ENCODE results near the gene CD82.

The CD82 gene

GRCh38 chr11:44565211-44565952 is at the start of gene CD82:
TSS of gene CD82 (plus strand) at chr11:44565663. CDS start at chr11:44594663, 29,000 bp downstream.
- Histone ChIP-seq H3K36me3 (ENCODE audit: insufficient read depth, insufficient read length, low read length) (no peaks in the 10 kb centered on the region), H3K27me3 (ENCODE audit: insufficient read depth, insufficient read length) (peaks cover 28% of the 10 kb centered on the region), H3K4me3 (ENCODE audit: insufficient read length, low read depth) (peak within 1 kb of the TSS; percentile 59), H3K9me3 (ENCODE audit: insufficient read depth, low read length) (no peaks in the 10 kb centered on the region), H3K4me1 (ENCODE audit: insufficient read depth, insufficient read length) (peaks cover 30% of the 10 kb centered on the region), H3K9ac (ENCODE audit: insufficient read length, low read depth) (peak within 1 kb of the TSS; percentile 87)
- DNase-seq (ENCODE audit: low read depth, low spot score), result peak; percentile 100
- TF ChIP-seq ZNF274 (IDR thresholded peaks at IDR 0.05; ENCODE audit: low read depth, low read length) (no peak), YY1 (IDR thresholded peaks at IDR 0.05; ENCODE audit: insufficient read depth, insufficient read length) (no peak), SUZ12 (IDR thresholded peaks at IDR 0.05; ENCODE audit: extremely low read depth, insufficient read depth, insufficient read length) (no peak)

DNA sequence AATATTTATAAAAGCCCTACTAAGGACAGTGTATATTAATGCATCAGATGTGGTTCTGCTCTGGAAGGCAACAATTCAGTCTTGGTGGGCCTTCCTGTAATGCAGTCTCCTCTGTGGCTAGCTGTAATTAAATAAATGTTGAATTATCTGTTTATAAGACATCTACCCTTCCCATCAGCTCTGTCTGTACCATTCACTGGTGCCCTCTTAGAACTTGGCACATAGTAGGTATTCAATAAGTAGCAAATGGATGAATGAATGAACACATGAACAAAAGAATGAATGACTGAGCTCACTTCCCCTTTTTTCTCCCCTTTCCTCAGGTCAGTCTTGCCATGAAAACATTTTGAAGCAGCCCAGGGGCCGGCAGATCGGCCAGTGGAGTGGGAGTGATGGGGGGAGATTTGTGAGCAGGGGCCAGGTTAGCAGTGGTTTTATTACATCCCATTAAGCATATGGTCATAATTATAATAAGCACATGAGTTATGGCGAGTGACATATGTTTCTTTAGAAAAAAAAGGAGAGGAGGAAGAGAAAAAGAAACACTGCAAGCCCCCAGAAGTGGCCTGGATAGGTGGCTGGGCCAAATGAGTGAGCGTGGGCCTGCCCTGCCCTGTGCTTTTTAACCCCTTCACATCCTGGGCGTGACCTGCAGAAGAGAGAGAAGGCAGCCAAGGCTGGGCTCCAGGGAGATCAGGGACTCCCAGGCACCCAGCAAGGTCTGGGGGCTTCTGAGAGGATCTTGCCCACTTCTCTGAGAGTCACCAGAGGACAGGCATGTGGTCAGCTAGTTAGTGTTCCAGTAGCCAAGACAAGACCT is 48.6 kb upstream of the CD82 start:
- Histone ChIP-seq H3K27me3 (ENCODE audit: insufficient read depth, insufficient read length) (no peaks in the 10 kb centered on the region), H3K36me3 (ENCODE audit: insufficient read depth, insufficient read length, low read length) (no peaks in the 10 kb centered on the region), H3K9ac (ENCODE audit: insufficient read length, low read depth) (no peak overlapping the region), H3K9me3 (ENCODE audit: insufficient read depth, low read length) (no peaks in the 10 kb centered on the region), H3K4me3 (ENCODE audit: insufficient read length, low read depth) (no peak overlapping the region), H3K4me1 (ENCODE audit: insufficient read depth, insufficient read length) (peaks cover 2% of the 10 kb centered on the region)
- no peak for DNase-seq (ENCODE audit: low read depth, low spot score)
- TF ChIP-seq SUZ12 (IDR thresholded peaks at IDR 0.05; ENCODE audit: extremely low read depth, insufficient read depth, insufficient read length) (no peak), YY1 (IDR thresholded peaks at IDR 0.05; ENCODE audit: insufficient read depth, insufficient read length) (no peak), ZNF274 (IDR thresholded peaks at IDR 0.05; ENCODE audit: low read depth, low read length) (no peak)

- H3K27me3 ChIP-seq (ENCODE audit: insufficient read depth, insufficient read length), result peaks cover 5% of the 10 kb centered on the region
- no peak for DNase-seq (ENCODE audit: low read depth, low spot score)
- H3K4me1 ChIP-seq (ENCODE audit: insufficient read depth, insufficient read length), result peaks cover 2% of the 10 kb centered on the region
- H3K9ac ChIP-seq (ENCODE audit: insufficient read length, low read depth), result no peak overlapping the region
- H3K9me3 ChIP-seq (ENCODE audit: insufficient read depth, low read length), result no peaks in the 10 kb centered on the region
- H3K36me3 ChIP-seq (ENCODE audit: insufficient read depth, insufficient read length, low read length), result no peaks in the 10 kb centered on the region
- H3K4me3 ChIP-seq (ENCODE audit: insufficient read length, low read depth), result no peak overlapping the region
- TF ChIP-seq YY1 (IDR thresholded peaks at IDR 0.05; ENCODE audit: insufficient read depth, insufficient read length) (no peak), SUZ12 (IDR thresholded peaks at IDR 0.05; ENCODE audit: extremely low read depth, insufficient read depth, insufficient read length) (no peak), ZNF274 (IDR thresholded peaks at IDR 0.05; ENCODE audit: low read depth, low read length) (no peak)
These were observed 47.9 kb upstream of the CD82 start for GRCh38 chr11:44517541-44517940.

DNA sequence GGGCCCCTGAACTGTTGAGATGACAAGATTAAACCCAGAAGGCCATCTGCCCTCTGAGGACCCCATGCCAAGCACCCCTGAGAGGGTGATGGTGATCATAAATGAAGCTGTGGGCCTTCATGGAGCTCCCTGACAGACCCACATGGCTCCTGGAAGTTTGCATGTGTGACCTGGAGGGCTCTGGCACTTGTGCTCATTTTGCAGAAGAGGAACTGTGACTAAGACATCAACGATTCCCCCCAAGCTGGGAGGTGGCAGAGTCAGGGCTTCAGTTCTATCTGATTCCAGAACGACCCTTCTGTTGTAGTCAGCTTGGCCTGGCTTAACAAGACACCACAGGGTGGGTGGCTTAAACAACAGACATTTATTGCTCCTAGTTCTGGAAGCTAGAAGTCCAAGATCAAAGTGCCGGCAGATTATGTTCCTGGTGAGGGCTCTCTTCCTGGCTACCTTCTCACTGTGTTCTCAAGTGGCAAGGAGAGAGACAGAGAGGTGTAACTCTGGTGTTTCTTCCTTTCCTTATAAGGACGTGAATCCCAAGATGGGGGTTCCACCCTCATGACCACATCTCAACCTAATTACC is 46.4 kb upstream of the CD82 start:
- TF ChIP-seq YY1 (IDR thresholded peaks at IDR 0.05; ENCODE audit: insufficient read depth, insufficient read length), result no peak
- TF ChIP-seq ZNF274 (IDR thresholded peaks at IDR 0.05; ENCODE audit: low read depth, low read length), result no peak
- no peak for TF ChIP-seq SUZ12 (IDR thresholded peaks at IDR 0.05; ENCODE audit: extremely low read depth, insufficient read depth, insufficient read length)

DNA sequence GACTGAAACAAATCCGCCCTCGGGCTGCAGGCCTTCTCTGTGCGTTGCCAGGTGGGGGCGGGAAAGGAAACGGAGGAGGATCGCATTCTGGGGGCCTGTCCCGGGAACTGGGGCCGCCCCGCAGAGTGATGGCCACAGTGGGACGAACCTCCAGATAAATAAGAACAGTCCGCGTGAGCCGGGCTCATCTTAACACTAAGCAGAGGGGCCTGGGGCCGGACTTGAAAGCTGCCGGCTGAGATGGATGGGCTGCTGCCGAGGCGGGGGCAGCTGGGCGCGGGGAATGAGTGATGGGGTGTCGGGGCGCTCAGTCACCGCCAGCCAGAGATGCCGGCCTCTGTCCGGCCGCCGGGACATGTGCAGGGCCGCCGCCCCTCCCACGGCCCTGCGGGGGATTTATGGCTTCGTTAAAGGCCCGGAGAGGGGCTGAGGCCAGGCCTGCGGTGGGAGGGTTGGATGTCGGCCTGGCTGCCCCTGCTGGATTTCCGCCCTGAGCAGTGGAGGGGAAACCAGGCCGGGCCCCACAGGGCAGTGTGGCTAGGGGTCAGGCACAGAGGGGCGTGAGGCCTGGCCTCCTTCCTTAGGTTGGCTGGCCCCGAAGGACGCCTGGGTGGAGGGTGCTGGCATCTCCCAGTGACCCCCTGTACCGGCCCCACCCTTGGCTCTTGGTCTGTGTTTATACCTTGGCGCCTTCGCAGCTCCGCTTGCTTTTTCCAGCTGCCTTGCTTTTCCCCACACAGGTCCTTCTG is 45.3 kb upstream of the CD82 start:
- peaks cover 15% of the 10 kb centered on the region for H3K4me1 ChIP-seq (ENCODE audit: insufficient read depth, insufficient read length)
- no peak for DNase-seq (ENCODE audit: low read depth, low spot score)
- H3K27me3 ChIP-seq (ENCODE audit: insufficient read depth, insufficient read length), result peaks cover 9% of the 10 kb centered on the region
- H3K4me3 ChIP-seq (ENCODE audit: insufficient read length, low read depth), result no peak overlapping the region
- H3K9me3 ChIP-seq (ENCODE audit: insufficient read depth, low read length), result no peaks in the 10 kb centered on the region; the same call in 1 of the 2 replicates
- TF ChIP-seq ZNF274 (IDR thresholded peaks at IDR 0.05; ENCODE audit: low read depth, low read length), result no peak
- TF ChIP-seq YY1 (IDR thresholded peaks at IDR 0.05; ENCODE audit: insufficient read depth, insufficient read length), result no peak
- TF ChIP-seq SUZ12 (IDR thresholded peaks at IDR 0.05; ENCODE audit: extremely low read depth, insufficient read depth, insufficient read length), result no peak
- no peaks in the 10 kb centered on the region for H3K36me3 ChIP-seq (ENCODE audit: insufficient read depth, insufficient read length, low read length)
- H3K9ac ChIP-seq (ENCODE audit: insufficient read length, low read depth), result no peak overlapping the region

More for the DNA sequence above, 46.4 kb upstream of the CD82 start:
- Histone ChIP-seq H3K27me3 (ENCODE audit: insufficient read depth, insufficient read length) (peaks cover 9% of the 10 kb centered on the region), H3K4me3 (ENCODE audit: insufficient read length, low read depth) (no peak overlapping the region), H3K9ac (ENCODE audit: insufficient read length, low read depth) (no peak overlapping the region), H3K36me3 (ENCODE audit: insufficient read depth, insufficient read length, low read length) (no peaks in the 10 kb centered on the region), H3K4me1 (ENCODE audit: insufficient read depth, insufficient read length) (peaks cover 5% of the 10 kb centered on the region), H3K9me3 (ENCODE audit: insufficient read depth, low read length) (no peaks in the 10 kb centered on the region)
- DNase-seq (ENCODE audit: low read depth, low spot score), result no peak

DNA sequence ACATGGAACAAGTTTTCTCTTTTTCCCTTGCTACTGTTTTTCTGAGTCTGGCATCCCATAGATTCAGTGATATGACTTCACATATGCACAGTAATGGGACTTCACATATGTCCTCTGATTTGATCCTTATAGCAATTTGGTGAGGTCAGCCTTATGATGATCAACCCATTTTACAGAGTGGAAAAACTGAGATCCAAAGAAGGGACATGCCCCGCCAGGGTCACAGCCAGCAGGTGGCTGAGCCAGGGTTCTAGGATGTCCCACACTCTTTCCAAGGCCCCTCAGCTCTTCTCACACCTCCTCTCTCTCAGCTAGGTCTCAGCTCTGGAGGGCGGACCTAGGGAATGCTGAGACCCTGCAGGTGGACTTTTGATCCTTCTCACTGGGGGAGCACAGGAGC is 44.3 kb upstream of the CD82 start:
- H3K9ac ChIP-seq (ENCODE audit: insufficient read length, low read depth), result no peak overlapping the region
- DNase-seq (ENCODE audit: low read depth, low spot score), result no peak
- no peaks in the 10 kb centered on the region for H3K36me3 ChIP-seq (ENCODE audit: insufficient read depth, insufficient read length, low read length)
- H3K4me1 ChIP-seq (ENCODE audit: insufficient read depth, insufficient read length), result peaks cover 25% of the 10 kb centered on the region
- H3K4me3 ChIP-seq (ENCODE audit: insufficient read length, low read depth), result no peak overlapping the region
- peaks cover 9% of the 10 kb centered on the region for H3K27me3 ChIP-seq (ENCODE audit: insufficient read depth, insufficient read length)
- TF ChIP-seq ZNF274 (IDR thresholded peaks at IDR 0.05; ENCODE audit: low read depth, low read length) (no peak), SUZ12 (IDR thresholded peaks at IDR 0.05; ENCODE audit: extremely low read depth, insufficient read depth, insufficient read length) (no peak), YY1 (IDR thresholded peaks at IDR 0.05; ENCODE audit: insufficient read depth, insufficient read length) (no peak)
- H3K9me3 ChIP-seq (ENCODE audit: insufficient read depth, low read length), result no peaks in the 10 kb centered on the region; the same call in 1 of the 2 replicates

Data from NT2/D1 (cell line).